ENCODE measurements around the gene WNT7B.

WNT7B gene

DNA sequence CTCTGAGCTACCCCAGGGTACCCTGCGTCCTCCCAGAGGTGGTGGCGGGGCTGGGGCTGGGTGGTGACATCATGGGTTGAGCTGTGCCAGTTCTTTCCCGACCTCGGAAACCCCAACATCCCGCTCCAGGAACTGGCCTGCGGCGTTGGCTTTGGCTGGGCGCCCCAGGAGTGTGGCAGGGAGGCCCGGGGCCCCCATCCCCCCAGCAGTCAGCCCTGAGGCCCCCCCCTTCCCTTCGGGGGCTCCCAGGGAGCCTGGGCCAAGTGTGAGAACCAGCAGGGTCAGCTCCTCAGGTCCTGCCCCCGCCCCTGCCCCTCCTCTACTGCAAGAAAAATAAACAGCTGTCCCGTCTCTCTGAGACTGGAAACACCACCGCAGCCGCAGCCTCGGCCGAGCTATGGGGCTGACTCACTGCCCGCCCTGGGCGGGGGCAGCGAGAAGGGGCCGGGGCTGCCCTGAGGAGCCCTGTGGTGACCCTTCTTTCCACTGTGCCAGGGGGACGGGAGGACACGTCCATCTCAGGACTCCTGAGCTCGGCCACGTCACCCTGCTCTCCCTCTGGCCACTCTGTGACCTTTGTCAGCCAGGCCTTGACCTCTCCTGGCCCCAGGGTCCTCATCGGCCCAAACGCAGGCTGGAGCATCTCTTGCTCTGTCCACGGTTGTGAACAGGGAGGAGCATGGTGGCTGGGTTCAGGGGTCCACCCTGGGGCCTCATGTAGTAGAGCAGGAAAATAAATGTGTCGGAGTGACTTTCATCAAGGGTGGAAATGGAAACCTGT lies 73.4 kb downstream of the WNT7B start:
- DNase-seq = no peak

DNA sequence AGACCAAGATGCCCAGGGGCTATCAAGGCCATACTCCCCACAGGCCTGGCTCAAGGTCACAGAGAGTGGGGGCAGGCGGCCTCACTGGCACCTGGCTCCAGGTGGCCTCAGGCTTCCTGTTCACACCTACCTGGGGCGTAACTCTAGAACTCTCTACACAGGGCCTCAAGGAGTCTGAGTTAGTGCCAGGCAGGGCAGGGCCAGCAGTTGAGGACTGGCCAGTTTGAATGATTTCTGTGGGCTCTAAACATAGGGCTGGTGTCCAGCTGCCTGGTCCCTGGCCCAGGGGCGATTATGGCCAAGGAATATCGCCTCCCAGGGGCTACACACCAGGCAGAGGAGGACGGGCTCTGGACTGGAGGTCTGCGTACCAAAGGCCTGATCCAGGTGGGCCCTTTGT lies 79.2 kb downstream of the WNT7B start:
- no peak for DNase-seq

DNA sequence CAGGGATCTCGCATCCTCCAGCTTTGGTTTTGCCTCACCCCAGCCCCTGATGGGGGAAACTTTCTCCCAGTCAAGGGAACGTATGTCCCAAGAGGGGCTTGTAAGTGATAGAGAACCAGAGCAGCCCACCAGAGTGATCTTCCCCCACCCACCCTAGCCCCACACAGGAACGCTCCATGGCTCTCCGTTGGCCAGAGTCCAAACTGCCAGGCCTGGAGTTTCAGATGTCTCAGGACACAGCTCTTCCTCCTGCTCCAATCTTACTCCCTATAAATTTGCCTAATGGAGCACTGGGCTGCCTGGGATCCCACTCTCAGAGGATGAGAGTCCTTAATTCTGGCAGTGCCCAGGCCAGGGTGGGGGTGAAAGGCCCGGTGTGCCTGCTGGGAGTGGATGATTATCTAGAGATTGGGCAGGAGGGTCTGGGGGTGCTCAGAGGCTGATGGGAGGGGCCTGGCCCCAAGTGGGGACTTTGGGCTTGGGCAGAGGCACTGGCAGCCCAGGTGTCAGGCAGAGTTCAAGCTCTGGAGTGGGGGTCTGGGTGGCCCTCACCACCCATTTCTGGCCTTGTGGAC lies 79.9 kb downstream of the WNT7B start:
- no peak for DNase-seq

DNA sequence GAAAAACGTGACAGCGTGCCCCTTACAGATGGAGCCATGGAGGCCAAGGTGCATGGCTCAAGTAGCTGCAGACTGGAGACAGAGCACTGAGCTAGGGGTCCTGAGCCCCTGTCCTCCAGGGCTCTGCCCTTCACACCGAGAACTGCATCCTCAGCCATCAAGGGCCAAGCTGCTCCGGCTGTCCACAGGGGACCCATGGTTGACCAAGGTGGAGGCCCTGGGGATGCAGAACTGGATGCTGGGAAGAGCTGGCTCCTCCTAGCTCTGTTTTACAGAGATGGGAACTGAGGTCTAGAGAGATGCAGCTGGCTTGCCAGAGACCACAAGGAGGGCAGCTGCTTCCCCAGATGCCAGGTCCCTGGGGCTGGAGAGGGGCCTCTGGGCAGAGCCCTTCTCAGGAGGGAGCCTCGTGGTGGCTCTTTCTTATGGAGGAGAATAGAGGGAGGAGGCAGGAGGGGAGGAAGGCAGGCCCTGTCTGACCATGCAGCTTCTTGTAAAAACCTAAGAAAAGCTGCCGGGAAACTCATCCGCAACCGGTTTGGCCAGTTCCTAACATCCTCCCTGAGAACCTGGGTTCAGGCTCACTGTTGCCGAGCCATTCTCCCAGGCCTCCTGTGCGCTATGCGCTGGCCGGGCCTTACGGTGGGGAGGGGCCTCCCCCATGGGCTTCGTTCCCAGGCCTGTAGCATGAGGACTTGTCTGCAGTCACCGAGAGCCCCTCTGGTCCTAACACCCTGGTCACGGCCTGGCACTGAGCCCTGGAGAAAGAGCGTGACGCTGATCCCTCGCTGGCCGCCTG lies 80.6 kb downstream of the WNT7B start:
- no peak for DNase-seq

DNA sequence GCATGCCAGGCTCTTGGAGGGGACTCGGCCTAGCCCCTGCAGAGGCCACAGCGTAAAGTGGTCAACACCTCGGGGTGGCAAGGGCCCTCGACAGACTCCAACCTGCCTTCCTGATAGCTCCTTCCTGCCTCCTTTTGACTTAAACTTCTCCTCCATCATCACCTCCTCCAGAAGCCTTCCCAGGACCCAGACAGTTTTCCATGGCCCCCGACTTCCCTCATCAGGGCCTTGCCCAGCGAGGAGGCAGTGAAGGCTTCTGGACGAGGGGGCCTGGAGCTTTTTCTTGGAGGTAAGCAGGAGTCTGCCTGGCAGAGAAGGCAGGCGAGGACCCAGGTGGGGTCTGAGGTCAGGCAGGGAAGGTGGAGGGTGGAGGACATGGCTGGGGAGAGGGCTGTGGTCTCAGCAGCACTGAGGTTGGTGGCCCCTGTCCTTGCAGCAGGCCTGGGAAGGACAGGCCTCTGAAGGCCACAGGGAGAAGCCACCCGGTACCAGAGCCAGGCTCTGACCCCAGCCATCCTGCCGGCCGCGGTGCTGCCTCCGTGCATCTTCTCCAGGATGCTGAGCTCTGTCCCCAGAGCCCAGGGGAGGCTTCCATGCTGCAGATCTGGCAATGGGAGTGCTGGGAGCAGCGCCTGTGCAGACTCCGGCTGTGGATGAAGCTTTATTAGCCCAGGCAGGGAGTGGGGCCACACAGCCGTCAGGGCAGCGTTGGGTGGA lies 81.4 kb downstream of the WNT7B start:
- no peak for DNase-seq

DNA sequence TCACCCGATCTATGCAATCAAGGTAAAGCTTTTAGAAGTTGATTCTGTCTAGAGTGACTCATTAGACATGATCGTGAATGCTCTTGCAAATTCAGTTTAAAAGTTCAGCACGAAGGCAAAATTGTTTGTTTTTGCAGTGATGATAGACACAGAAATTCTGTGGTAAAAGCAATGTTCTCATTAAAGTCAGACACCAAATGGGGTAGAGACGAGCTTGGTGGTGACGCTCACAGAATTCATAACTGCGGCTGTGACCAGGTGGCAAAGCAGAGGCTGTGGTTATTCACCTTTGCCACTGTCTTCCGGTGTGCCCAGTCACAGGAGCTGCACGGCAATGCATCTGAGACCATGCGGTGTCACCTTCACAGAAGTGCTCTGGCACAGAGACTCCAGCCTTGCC lies 83.4 kb downstream of the WNT7B start:
- DNase-seq = no peak

DNA sequence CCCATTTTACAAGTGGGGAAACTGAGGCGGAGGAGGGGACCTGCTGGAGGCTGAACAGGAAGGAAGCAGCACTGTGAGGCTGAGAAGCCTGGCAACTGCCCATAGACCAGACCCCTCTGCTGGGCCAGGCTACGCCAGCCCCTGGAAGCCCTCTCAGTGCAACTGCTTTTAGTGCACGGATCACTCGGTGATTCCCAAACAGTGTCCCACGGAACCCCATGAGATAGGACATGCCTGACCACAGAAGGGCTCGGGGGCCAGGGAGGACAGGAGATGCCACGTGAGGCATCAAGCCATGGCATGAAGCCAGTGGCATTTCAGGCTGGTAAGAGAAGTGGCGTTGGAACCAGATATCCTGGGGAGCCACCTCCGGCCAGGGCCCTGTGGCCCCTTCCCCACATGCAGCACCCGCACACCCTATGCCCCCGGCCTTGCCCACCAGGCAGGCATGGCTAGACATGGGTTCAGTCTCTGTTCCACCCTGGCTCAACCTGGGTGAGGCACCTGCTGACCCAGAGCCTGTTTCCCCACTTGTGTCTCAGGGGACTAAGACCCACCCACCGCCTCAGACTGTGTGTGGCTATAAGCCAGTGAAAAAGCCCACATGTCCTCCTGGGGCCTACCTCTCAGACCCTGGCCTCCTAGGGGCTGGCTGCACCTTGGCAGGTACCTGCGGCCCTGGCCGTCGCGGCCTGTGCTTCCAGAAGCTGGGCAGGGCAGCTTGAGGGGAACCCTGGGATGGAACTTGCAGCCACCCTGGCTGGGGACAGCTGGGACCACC lies 84.1 kb downstream of the WNT7B start:
- no peak for DNase-seq

DNA sequence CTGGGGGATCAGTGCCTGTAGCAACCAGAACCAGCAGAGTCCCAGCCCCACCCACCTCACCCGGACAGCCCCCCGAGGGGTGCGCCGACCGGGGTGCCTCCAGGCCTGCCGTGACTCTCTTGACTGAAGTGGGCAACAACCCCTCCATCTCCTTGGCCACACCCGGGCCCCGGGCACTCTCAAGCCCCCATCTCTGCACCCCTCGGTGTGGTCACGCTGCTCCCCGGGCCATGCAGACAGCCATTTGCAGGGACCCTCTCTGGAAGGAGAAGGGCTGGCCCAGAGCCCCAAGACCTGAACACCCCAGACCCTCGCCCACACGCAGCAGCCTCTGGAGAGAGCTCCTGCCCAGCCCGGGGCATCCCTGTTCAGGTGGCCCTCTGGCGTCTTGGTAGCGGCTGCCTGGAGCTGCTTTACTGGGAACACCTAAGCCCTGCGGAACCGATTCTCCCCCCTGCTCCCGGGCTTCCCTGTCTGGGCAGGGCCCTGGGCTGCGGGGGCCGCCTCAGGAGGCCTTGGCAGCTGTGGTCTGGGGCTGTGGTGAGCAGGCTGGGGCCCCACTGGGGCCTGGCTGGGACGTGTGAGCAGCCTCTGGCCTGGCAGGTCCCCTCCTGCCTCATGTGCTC lies 84.9 kb downstream of the WNT7B start:
- DNase-seq = no peak

DNA sequence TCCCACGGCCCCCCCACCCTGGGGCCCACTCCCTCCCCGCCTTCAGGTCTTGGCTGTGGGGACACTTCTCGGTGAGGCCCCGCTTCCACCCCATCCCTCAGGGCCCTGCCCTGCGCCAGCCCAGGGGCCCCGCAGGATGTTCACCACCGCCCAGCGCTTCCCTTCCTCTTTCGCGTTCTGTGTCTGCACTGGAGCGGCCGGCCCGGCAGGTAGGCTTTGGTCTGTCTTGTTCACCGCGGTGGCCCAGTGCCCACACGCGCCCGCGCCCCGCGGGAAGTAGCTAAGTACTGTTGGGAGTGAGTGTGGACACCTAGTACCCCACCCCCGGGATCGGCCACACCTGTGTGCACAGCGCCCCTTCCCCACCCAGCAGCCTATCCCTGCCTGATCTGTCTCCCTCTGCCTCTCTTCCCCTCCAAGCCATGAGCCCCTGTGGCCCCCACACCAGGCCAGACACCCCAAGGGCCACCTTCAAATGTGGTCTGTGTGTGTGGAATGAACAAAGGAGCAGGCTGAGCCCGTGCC lies 85.4 kb downstream of the WNT7B start:
- DNase-seq = no peak

DNA sequence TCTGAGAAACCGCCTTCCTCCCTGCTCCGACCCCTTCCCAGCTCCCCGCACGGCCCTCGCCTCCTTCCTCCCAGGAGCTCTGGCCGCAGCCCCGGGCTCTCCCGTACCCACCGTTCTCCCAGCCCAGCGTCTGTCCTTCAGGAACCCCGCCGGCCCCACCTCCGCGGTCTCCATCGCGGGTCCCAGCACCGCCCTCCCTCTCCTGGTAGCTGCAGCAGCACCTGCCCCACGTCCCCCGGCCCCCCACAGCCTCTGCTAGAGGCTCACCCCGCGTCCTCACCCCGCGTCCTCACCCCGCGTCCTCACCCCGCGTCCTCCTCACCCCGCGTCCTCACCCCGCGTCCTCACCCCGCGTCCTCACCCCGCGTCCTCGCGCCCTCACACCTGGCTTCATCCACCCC lies 85.9 kb downstream of the WNT7B start:
- DNase-seq = no peak

DNA sequence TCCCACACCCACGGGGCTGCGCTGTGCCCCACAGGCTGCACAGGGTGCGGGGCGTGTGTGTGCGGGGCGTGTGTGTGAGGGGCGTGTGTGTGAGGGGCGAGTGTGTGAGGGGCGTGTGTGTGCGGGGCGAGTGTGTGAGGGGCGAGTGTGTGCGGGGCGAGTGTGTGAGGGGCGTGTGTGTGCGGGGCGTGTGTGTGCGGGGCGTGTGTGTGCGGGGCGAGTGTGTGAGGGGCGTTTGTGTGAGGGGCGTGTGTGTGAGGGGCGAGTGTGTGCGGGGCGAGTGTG lies 86.7 kb downstream of the WNT7B start:
- DNase-seq = no peak

DNA sequence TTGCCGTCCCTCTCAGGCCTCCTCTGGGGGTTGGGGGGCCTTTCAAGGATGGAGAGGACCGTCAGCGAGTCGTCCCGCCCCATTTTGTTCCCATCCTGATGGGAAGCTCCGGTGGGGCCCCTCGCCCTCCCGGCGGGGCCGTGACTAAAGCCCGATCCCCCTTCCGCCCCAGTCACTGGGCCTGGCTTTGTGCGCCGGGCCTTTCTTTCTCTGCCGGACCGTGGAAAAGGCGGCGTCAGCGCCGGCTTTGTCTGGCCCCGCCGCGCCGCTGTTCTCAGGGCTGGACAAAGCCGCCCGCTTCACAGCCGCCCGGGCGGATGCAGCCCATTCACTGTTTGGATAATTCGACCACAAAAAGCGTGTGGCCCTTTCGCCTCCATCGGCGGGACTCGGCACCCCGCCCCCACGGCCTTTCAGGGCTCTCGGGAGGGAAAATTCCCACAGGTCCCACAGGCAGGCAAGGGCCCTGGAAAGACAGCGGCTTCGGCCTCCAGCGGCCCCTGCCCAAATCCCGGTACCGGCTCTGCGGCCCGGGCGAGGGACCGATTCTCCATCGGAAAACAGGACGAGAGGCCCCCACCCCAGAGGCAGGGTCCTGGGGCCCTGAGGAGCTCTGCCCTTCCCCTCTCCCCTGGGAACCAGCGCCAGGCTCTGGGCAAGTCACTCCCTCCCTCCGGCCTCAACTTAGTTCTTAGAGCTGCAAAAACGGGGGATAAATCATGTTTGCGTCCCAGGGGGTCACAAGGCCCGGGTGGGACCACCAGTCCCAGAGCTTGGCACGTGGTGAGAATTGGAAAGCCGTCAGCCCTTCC lies 87.2 kb downstream of the WNT7B start:
- no peak for DNase-seq

DNA sequence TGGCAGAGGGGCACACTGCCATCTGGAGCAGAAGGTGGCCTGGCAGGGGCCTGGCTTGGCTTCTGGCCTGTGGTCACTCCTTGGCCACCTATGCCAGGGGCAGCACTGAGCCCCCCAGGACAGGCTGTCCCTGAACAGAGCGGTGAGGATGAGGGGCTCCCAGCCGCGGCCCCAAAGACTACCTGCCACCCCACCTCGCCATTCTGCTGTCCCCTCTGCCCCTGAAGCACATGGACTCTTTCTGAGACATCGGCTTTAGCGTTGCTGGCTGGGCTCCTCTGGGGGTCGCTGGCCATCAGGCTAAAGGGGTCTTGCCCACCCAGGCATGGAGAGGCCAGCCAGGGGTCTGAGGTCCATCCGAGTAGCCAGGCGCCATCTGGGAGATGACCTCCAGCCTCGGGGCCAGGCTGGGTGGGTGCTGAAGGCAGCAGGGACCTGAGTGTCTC lies 87.8 kb downstream of the WNT7B start:
- DNase-seq = no peak

DNA sequence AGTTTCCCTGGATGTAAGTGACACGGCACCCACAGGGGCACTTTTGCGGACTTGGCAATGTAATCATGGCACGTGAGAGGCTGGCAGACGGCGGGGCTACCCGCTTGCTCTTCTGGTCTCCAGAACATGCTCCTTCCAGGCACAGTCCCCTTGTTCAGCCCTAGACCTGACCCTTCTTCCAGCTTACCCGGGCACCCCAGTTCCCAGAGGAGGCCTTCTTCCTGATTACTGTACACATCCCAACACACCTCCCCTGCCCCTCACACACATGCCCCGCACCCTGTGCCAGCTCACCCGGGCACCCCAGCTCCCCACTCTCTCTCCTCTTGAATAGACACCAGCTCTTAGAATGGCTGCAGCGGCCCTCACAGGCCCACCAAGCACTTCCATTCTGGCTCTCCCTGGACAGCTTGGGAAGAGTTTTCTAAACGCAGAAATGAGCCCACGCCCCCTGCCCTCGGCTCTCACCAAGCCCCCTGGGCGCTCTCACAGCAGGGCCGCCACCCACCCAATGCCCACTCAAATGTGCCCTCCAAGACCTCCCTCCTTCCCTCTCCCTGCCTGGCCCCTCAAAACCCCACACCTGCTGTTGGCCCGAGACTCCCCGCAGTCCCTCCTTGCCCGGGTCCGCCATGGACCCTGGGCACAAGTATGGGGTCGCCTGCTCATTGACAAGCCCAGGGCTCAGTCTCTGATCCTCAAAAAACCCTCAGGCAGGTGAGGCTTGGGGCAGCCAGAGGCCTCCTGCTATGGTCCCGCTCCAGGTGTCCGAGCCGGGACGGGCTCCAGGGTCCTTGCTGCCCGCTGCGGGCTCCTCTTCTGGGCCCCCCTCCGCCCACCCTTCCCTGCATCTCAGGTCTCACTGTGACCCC lies 88.5 kb downstream of the WNT7B start:
- no peak for DNase-seq

DNA sequence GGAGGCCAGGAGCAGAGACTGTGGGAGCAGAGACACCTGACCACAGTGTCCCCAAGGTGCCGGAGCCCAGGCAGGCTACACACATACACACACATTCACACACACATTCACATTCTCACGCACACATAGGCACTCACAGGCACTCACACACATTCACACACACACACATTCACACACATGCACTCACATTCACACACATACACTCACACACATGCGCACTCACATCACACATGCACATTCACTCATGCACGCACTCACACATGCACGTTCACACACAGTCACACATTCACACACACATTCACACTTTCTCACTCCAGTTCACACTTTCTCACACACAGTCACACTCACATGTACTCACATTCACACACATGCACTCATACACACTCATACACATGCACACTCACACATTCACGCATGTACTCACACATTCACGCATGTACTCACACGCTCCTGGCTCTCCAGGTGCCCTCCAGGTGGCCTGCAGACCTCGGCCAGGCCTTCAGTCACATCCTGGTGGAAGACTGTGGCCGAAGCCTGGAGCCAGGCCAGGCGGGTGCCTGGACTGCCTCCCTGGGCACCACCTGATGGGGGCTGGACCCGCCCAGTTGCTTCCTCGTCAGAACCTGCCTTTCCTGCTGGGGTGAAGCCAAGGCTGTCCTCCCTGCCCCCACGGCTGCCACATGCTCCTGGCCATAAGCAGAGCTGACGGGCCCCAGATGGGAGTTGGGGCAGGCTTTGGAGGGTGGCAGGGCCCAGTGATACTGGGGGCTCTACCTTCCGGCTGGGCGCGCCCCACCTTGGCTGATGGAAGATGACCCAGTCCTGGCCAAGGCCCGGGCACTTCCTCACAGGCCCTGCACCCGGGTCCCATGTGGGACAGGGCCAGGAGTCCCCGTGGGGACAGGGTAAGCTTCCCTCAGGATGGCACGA lies 89.5 kb downstream of the WNT7B start:
- DNase-seq = no peak

DNA sequence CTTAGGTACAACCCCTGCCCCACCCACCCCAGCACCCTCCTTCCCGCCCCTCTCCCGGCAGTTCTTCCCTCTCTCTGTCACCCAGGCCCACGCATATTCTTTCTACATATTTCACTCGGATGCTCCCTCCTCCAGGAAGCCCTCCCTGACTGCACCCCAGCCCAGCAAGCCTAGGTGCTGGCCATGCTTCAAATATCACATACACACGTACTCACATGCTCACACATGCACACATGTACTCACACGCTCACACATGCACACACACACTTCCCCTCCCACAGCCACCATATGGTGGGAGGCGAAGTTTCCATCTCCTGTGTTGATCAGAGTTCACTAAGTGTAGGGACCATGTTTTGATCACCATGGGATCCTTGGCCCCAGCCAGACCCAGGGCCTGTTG lies 90.4 kb downstream of the WNT7B start:
- no peak for DNase-seq

DNA sequence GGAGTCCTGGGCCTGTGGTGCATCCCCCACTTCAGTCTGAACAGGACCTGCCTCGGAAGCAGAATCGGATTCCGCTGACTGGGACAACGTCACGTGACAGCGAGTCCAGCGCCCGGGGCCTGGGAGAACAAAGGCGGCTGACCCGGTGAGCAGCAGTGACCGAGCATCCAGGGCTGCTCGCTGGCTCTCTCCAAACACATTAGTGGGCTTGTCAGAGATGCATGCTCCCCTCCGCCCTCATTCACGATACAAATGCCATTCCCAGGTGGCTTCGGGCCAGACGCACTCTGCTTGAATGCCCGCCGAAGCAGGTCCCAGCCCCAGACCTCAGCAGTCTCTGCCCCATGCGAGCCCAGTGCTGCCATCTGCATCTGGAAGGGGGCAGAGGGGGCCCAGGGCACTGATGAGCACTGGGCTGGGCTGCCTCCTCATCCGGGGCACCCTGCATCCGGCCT lies 91.0 kb downstream of the WNT7B start:
- no peak for DNase-seq

DNA sequence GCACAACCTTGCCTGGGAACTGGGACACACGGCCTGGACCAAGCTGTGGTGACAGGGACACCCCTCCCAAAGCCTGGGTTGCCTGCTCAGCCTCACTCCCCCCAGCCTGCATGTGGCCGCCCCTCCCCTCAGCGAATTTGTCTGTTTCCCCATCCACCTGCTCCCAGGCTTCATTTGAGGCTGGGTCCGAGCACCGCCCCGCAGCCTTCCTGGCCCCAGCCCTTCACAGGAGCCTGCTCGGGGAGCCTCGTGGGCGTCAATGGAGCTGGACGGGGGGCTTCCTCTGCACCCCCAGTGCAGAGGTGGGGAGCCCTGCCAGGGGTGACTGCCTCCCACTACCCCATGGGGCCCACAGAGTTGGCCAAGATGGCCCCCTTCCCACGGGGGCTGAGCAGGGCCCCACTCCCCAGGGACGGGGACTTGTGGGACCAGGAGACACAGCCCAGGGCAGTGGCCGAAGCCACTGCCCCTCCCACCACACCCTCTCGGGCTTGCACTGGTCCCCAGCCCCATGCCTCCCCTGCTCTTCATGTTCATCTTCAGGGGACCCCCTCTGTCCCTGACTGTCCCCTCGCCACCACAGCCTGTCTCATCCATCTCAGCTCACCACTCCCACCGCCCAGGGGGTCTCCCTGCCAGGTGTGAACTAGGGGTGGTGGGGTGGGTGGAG lies 91.7 kb downstream of the WNT7B start:
- DNase-seq = no peak

Data from activated T-cell treated with anti-CD3 and anti-CD28 coated beads, Interleukin-2, amount 50 U/mL, for 1 hour (primary cell).